K562 (cell line): Measurements from ENCODE around the gene TMEM208. TPM values are rescaled to one million over a fixed set of nuclear protein-coding genes. Genes with fewer than 3 reads are reported as not detected.

Experiments used
- ATAC-seq: fragments of 200-7000 bp; cut with Tn5 transposase; 3 replicates; pipeline ENCODE4 v1.9.1; 2020; ENCODE audit warnings: moderate library complexity
- BruUV-seq: library from RNA; stranded (reverse); fragments of 400-500 nt; replicated peaks from 2 replicates; lab custom pipeline; 2021; lab: Mats Ljungman, UMichigan
- CTCF ChIA-PET: fragments of 300-600 bp; formaldehyde crosslinking; extraction: SDS; loops from one replicate; lab custom pipeline; 2021; ENCODE audit warnings: low intra/inter-chr PET ratio; lab: Yijun Ruan, JAX
- POLR2A ChIA-PET: fragments of 300-600, 350-650 bp; sonication (Branson Sonifier 250); formaldehyde crosslinking; extraction: SDS; loops from one replicate; lab custom pipeline; 2021; ENCODE audit warnings: antibody characterized with exemption, inconsistent platforms; lab: Yijun Ruan, JAX
- DNase-seq, 4 experiments: peaks; one replicate each; pipeline versions ENCODE4 v3.0.0 to v3.0.0-alpha.2; 2011 to 2018; ENCODE audit warnings: low spot score in 3 of 4, mixed read lengths in 3 of 4; ENCODE audit errors: extremely low read depth in 1 of 4
- FAIRE-seq: peaks from 2 replicates; lab custom pipeline; 2011; peaks lifted over from hg19 to GRCh38; lab: Jason Lieb, UNC
- H2AFZ ChIP-seq: 2 replicates; pipeline ENCODE4 v1.6.0; 2011; ENCODE audit warnings: low read depth, low read length, control low read depth, inconsistent platforms
- H3K27ac ChIP-seq: fragments of 200-600 bp; 3 replicates; pipeline ENCODE4 v1.8.0; 2011; ENCODE audit warnings: low read depth, mild to moderate bottlenecking, control low read depth, inconsistent platforms, low read length, moderate library complexity, mixed read lengths; ENCODE audit errors: extremely low read depth
- H3K27me3 ChIP-seq, 2 experiments: fragments of 300-600 bp in 1 of 2; 2 replicates in 1 of 2; 3 replicates in 1 of 2; pipeline versions ENCODE4 v1.6.0 to v1.8.0; 2011; ENCODE audit warnings: inconsistent platforms in 2 of 2, low read length in 2 of 2, mild to moderate bottlenecking in 1 of 2, mixed read lengths in 1 of 2, moderate library complexity in 1 of 2; ENCODE audit not compliant: control insufficient read depth in 2 of 2, insufficient read depth in 2 of 2
- H3K36me3 ChIP-seq: fragments of 300-600 bp; 3 replicates; pipeline ENCODE4 v1.8.0; 2011; ENCODE audit warnings: mild to moderate bottlenecking, low read length, inconsistent platforms; ENCODE audit not compliant: control insufficient read depth, insufficient read depth
- H3K4me1 ChIP-seq, 2 experiments: fragments of 200-600 bp in 1 of 2; replicated peaks in 1 of 2; 2 replicates in 1 of 2; 3 replicates in 1 of 2; pipeline versions ENCODE4 v1.5.1 to v1.8.0; 2011; ENCODE audit warnings: inconsistent platforms in 2 of 2, low read length in 2 of 2, mild to moderate bottlenecking in 1 of 2, mixed read lengths in 1 of 2, moderate library complexity in 1 of 2; ENCODE audit not compliant: control insufficient read depth in 2 of 2, insufficient read depth in 2 of 2
- H3K4me2 ChIP-seq: 2 replicates; pipeline ENCODE4 v1.6.1; 2011; ENCODE audit warnings: low read length, control low read depth, inconsistent platforms, mixed read lengths; ENCODE audit not compliant: insufficient read depth
- H3K4me3 ChIP-seq: fragments of 200-600 bp; sonication (generic), shearing (Covaris generic); 2 replicates; pipeline ENCODE4 v1.5.1; 2016; ENCODE audit warnings: control low read depth, inconsistent platforms
- H3K79me2 ChIP-seq: fragments of 200-600 bp; 3 replicates; pipeline ENCODE4 v1.8.0; 2011; ENCODE audit warnings: low read length, inconsistent platforms; ENCODE audit not compliant: control insufficient read depth, insufficient read depth
- H3K9ac ChIP-seq, 2 experiments: 2 replicates each; pipeline versions ENCODE4 v1.6.0 to v1.6.1; 2011; ENCODE audit warnings: low read depth in 2 of 2, low read length in 2 of 2, control low read depth in 1 of 2, inconsistent platforms in 1 of 2, mild to moderate bottlenecking in 1 of 2, mixed read lengths in 1 of 2; ENCODE audit not compliant: insufficient read depth in 1 of 2
- H3K9me1 ChIP-seq: one replicate; pipeline ENCODE4 v1.6.0; 2011; ENCODE audit warnings: inconsistent platforms, mild to moderate bottlenecking, low read length, moderate library complexity; ENCODE audit not compliant: control insufficient read depth, insufficient read depth
- H3K9me3 ChIP-seq: replicated peaks from 2 replicates; pipeline ENCODE4 v1.5.1; 2011; ENCODE audit warnings: low read depth, low read length, inconsistent platforms; ENCODE audit not compliant: control insufficient read depth, insufficient read depth
- H4K20me1 ChIP-seq: replicated peaks from 2 replicates; pipeline ENCODE4 v1.6.1; 2011; ENCODE audit warnings: low read length, inconsistent platforms, mixed read lengths; ENCODE audit not compliant: control insufficient read depth, insufficient read depth
- BHLHE40 ChIP-seq: IDR thresholded peaks from 2 replicates; pipeline ENCODE4 v1.6.1; 2011; ENCODE audit warnings: low read length, improper control_type of control experiment
- CAMTA2 ChIP-seq: fragments of 250-450 bp; sonication (Bioruptor Pico); conservative IDR thresholded peaks from 2 replicates; pipeline ENCODE4 v1.5.1; 2022
- CUX1 ChIP-seq: fragments of 200-800 bp; sonication (Bioruptor generic); IDR thresholded peaks from 2 replicates; pipeline ENCODE4 v1.6.1; 2016; ENCODE audit warnings: missing genetic modification characterization, missing compliant biosample characterization
- FOXA1 ChIP-seq: fragments of 450-650 bp; IDR thresholded peaks from 2 replicates; pipeline ENCODE4 v1.6.1; 2016; ENCODE audit warnings: mild to moderate bottlenecking, borderline replicate concordance
- LEF1 ChIP-seq: fragments of 450-650 bp; IDR thresholded peaks from 2 replicates; pipeline ENCODE4 v1.6.1; 2016; ENCODE audit warnings: mild to moderate bottlenecking
- SMARCA4 ChIP-seq: fragments of 450-650 bp; IDR thresholded peaks from 2 replicates; pipeline ENCODE4 v1.6.1; 2016
- VEZF1 ChIP-seq: fragments of 200-800 bp; sonication (Bioruptor generic); IDR thresholded peaks from 2 replicates; pipeline ENCODE4 v1.6.1; 2017; ENCODE audit warnings: missing genetic modification characterization, missing compliant biosample characterization
- ZNF133 ChIP-seq: fragments of 250-450 bp; sonication (Bioruptor Pico); IDR thresholded peaks from 2 replicates; pipeline ENCODE4 v1.4.0; 2020; ENCODE audit warnings: mild to moderate bottlenecking
- WGBS: fragments of 100-300 bp; shearing (Covaris generic); methylation state at CpG from one replicate; pipeline ENCODE4 v1.1.6; 2016; ENCODE audit warnings: low coverage, mixed read lengths; ENCODE audit not compliant: insufficient coverage; ENCODE audit errors: missing lambda C conversion rate; 5-methylcytosine and 5-hydroxymethylcytosine counted together
- in situ Hi-C: fragments of 300-500 bp; cut with MboI; formaldehyde crosslinking; loops from 4 replicates; pipeline ENCODE4 v1.15.0; 2018; ENCODE audit warnings: inconsistent platforms, mixed read lengths
- intact Hi-C: fragments of 100-400 bp; cut with micrococcal nuclease; formaldehyde crosslinking; loops from 2 replicates; pipeline ENCODE4 v1.14.2; 2022
- polyA plus RNA-seq, 8 experiments: library from polyadenylated mRNA; depleted of rRNA in 4 of 8; stranded (reverse) in 5 of 8; unstranded in 3 of 8; fragments of >200 nt; fragmentation: Nextera tagmentation in 2 of 8; fragmentation: Illumina TruSeq in 1 of 8; extraction: Ambion mirVana in 2 of 8; extraction: Trizol in 1 of 8; gene quantifications; 2 replicates each; pipeline versions ENCODE4 v1.2.1 to v1.2.3, GENCODE V29; 2011 to 2014; ENCODE audit warnings: inconsistent platforms in 1 of 8, missing spikeins in 1 of 8
- total RNA-seq, 7 experiments: library from RNA; depleted of rRNA in 6 of 7; stranded (reverse); fragments of >200 nt in 6 of 7; fragmentation: Illumina TruSeq in 2 of 7; extraction: Trizol in 2 of 7; gene quantifications; 2 replicates each; pipeline versions ENCODE4 v1.2.1 to v1.2.3, GENCODE V29; 2011 to 2021; ENCODE audit warnings: low replicate concordance in 1 of 7
- TF ChIP-seq, protein P1 (sequence below): fragments of 450-650 bp; IDR thresholded peaks from 2 replicates; pipeline ENCODE4 v1.6.1; 2016

TMEM208 gene
- total and polyA plus RNA-seq, 9 of the 15 experiments (the other 6 are each of a cell fraction or from before 2014, with no cell fraction given) = 31.8 to 239 (median 54.3) TPM

- no peak; the same call in 1 of the 2 replicates for TF ChIP-seq CUX1 (CRISPR knock-in tag)
- TF ChIP-seq, protein P1, sequence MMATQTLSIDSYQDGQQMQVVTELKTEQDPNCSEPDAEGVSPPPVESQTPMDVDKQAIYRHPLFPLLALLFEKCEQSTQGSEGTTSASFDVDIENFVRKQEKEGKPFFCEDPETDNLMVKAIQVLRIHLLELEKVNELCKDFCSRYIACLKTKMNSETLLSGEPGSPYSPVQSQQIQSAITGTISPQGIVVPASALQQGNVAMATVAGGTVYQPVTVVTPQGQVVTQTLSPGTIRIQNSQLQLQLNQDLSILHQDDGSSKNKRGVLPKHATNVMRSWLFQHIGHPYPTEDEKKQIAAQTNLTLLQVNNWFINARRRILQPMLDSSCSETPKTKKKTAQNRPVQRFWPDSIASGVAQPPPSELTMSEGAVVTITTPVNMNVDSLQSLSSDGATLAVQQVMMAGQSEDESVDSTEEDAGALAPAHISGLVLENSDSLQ = peak; percentile 25; the same call in 1 of the 2 replicates
- TF ChIP-seq, all 486 proteins: peak for 33
These were observed 33.6 kb downstream of the TMEM208 start (continued) for GRCh38 chr16:67260426-67261063.

- H3K79me2 ChIP-seq = no peaks in the 10 kb centered on the region
- H4K20me1 ChIP-seq = no peaks in the 10 kb centered on the region
- no peak overlapping the region for H3K4me3 ChIP-seq
- DNase-seq = no peak
- no peak for ATAC-seq
- H3K27me3 ChIP-seq = no peaks in the 10 kb centered on the region
- ChIA-PET CTCF (no interaction called here), POLR2A (interaction anchor here (0.7 to 1.0 kb wide), 2 partner anchors 94 to 203 kb away, joined by 3 to 4 read pairs; no protein-coding TSS in a partner anchor)
- no peak overlapping the region for H3K27ac ChIP-seq
- no peaks in the 10 kb centered on the region for H3K36me3 ChIP-seq
- H2AFZ ChIP-seq = no peak overlapping the region
- WGBS = 39% methylated on average over 3 of the region's 3 CpGs
- no peaks in the 10 kb centered on the region for H3K9me3 ChIP-seq
- intact Hi-C loops (loop anchor here (5.0 kb wide), 3 partner anchors 74 to 204 kb away; no protein-coding TSS in a partner anchor), in situ Hi-C loops (no loop called here)
- H3K4me2 ChIP-seq = no peak overlapping the region
- FAIRE-seq = no peak
- H3K9me1 ChIP-seq = no peaks in the 10 kb centered on the region
- BruUV-seq = no TSS peak
- peaks cover 11 to 19% of the 10 kb centered on the region in 2 experiments for H3K4me1 ChIP-seq
- peak overlapping the region in 1 of 2 experiments; percentile 8; a peak in 1 of 4 replicates for H3K9ac ChIP-seq
- TF ChIP-seq BHLHE40 (no peak), CAMTA2 (no peak), FOXA1 (no peak), LEF1 (no peak), VEZF1 (CRISPR knock-in tag) (no peak), SMARCA4 (no peak), ZNF133 (no peak)
These were observed 36.3 kb downstream of the TMEM208 start for GRCh38 chr16:67263201-67263600.
